ENCODE results near the gene DMXL1. TPM values are rescaled to one million over a fixed set of nuclear protein-coding genes. Genes with fewer than 3 reads are reported as not detected.
"Not testable (repeated sequence)": the region's sequence is repeated elsewhere in the genome, so short reads cannot be mapped to it uniquely, and the experiment has no call there.

The DMXL1 gene
- polyA plus RNA-seq, 10 donors, result 17.7 to 28.2 (median 23.7) TPM

DNA sequence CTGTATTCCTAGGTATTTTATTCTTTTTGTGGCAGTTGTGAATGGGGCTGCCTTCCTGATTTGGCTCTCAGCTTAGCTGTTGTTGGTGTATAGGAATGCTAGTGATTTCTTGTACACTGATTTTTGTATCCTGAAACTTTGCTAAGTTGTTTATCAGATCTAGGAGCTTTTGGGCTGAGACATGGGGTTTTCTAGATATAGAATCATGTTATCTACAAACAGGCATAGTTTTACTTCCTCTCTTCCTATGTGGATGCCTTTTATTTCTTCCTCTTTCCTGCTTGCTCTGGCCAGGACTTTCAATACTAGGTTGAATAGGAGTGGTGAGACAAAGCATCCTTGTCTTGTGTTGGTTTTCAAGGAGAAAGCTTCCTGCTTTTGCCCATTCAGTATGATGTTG is 129.9 kb downstream of the DMXL1 start:
- DNase-seq, result no peak

DNA sequence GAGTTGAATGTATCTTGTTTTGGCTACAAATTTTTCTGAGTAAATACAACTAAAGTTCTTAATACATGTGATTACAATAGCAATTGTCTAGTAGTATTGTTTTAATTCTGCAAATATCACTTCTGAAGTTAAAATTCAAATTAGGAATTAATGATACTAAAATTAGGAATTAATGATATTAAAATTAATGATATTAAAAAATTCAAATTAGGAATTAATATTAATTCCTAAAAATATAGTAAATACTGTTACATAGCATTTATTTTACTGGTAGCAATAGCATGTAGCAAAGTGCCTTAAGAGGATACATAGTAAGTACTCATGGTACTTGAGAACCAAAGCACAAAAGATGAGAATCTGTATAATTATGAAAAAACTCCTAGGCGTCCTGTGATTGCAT is 136.2 kb downstream of the DMXL1 start:
- DNase-seq, result no peak

DNA sequence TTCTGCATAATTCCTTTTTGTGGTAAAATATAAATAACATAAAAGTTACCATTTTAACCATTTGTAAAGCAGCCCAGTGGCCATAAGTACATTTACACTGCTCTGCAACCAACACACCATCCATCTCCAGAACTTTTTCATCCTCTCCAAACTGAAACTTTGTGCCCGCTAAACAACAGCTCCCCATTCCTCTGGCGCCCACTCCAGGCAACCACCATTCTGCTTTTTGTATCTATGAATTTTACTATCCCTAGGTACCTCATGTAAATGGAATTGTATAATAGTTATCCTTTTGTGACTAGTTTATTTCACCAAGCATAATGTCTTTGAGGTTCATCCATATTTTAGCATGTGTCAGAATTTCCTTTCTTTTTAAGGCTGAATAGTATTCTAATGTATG is 141.1 kb downstream of the DMXL1 start:
- DNase-seq, result no peak

DNA sequence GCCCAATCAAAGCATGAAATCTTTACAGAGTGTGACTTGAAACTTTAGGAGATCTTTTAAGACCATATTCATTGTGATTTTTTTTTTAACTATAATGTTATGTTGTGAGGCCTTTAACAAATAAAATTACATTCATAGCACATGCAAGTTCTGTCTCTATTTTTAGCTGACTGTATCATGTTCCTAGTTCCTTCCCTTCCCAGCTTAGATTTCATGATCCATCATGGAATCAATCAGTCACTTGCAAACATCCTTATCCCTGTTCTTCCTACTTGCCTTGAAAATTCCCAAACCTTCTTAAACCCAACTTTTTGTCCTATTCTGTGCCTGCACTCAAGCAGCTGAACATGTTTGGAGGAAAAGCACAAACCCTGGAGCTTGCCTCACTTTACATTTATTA is 141.8 kb downstream of the DMXL1 start:
- peak; percentile 2 to 9 (median 2) for DNase-seq

DNA sequence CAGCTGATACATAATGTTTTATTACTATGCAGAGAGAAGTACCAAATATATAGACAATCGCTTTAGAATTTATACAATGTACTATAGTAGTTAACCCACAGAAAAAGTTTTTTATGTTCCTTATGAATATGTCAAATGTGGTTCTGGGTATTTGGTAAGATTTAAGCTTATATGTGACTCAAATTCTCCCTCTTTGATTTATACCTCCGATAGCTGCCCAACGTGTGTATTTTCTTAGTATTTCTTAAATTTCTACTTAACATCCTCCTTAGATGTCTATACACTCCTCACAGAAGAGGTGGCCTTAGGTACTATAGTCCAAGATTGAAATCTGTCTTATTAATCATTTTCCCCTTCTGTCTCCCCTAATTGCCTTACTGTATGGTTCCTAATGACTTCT is 146.3 kb downstream of the DMXL1 start:
- no peak for DNase-seq

DNA sequence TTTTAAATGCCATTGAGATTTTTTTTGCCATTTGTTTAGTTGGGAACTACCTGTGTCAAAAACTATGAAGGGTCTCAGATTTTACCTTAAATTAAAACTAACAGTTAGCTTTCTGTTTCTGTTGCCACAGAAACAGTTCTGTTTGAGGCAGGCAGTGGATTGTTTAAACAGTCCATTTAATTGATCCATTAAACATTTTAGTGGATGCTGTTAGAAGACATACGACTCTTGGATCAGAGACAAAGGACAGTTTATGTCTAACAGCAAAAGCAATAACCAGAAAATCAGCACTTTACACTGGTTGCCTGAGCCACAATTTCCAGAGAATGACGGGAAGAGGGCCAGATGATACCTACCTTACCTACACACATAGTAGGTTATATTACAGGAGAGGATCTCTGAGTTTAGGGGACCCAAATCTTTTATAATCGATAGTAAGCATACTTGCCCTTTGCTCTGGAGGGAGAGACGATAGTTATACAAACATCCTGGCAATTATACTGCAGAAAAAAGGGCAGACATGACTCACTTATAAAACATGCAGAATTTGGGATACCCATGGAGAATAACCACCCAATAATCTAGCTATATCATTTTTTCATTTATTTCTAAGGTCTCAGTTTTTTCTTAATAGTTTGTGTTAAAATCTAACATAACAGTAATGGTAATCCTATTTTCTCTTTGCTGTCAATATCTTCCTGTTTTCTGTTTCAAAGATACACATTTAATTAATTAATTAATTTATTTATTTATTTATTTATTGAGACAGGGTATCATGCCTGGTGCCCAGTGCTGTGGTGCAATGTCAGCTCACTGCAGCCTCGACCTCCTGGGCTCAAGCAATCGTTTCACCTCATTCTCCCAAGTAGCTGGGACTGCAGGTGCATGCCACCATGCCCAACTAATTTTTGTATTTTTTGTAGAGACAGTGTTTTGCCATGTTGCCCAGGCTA is 148.2 kb downstream of the DMXL1 start:
- no peak for DNase-seq

DNA sequence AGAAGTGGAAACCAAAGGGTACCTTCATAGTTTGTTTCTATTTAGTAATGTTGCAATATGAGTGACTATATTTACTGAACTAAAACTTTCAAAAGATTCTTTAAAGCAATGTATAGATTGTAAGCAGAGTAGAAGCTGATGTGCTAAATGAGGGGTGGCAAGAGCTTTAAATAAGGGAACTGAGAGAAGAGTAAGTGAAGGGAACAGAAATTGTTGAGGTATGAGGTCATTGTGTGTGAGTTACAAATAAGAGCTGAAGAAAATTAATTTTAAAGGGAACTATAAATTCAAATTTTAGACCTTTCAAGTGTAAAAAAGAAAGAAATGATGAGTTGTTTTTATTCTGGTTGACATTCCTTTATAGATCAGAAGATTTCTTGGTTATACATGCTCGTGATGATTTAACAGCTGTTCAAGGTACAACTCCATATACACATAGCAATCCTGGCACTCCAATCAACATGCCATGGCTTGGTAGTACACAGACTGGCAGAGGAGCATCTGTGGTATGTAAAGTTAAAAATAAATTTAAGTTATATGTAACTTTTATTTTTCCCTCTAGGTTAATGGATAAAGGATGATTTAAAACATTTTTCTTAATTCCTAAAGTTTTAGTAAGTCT is 149.8 kb downstream of the DMXL1 start:
- peak in 1 of 3 donors; percentile 2 for DNase-seq

DNA sequence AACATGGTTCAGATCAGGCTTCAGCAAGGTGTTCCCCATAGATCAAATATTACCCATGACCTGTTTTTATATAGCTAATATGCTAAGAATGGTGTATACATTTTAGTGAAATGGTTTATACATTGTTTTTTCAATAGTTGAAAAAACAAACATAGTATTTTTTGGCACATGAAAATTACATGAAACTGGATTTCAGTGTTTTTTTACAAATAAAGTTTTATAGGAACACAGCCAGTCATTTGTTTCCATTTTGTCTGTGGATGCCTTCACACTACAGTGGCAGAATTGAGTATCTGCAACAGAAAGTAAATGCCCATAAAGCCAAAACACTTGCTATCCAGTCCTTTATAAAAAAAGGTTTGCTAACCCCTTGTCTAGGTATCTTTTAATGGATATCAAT is 150.4 kb downstream of the DMXL1 start:
- no peak for DNase-seq

DNA sequence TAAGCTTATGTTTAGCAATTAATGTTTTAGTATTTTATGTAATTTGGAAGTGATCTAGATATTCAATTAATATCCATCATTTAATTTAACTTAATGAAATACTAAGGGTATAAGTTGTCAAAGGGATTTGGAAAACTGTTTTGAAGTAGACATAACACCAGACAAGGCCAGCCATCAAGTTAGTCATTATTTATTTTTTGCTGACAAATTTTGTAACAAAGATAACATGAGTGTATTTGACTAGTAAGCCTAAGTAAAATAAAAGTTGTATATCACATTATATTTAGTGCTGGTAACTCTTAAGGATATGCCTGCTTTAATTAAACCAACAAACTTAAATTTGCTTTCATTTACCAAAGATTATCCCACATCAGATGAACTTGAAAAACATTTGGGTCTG is 159.1 kb downstream of the DMXL1 start:
- DNase-seq, result no peak

DNA sequence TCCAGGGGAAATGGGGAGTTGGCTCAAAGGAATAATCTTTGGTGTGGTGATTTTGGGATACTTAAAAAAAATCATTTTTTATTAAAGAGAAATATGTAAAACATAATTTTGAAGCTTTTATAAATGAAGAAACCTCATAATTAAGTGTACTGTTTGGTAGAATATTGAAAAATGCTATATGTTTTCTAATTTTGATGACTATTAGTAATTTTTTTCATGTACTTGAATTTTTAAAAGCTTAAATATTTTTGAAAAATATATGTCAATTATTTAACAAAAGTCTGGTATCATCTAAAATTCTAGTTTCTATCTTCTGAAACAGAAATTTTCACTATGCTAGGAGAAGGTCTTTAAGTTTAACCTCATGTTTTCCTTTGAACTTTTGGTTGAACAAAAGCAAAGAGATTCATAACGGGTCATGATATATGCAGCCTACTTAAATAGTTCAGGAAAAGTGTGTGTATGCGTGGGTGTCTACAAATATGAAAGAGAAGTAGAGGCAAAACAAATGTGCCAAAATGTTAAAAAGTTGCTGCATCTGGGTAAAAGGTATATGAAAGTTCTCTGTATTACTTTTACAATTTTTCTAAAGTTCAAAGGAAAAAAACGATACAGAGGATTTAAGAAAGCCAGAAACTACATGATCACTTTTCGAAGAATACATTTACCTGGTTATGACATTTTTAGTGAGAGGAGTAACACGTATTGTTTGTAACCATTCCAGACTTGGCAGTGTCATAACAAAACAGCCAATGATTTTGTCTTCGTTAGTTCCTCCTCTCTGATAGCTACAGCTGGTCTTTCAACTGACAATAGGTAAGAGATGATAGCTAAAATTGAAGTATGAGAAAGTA is 167.6 kb downstream of the DMXL1 start:
- DNase-seq, result no peak

DNA sequence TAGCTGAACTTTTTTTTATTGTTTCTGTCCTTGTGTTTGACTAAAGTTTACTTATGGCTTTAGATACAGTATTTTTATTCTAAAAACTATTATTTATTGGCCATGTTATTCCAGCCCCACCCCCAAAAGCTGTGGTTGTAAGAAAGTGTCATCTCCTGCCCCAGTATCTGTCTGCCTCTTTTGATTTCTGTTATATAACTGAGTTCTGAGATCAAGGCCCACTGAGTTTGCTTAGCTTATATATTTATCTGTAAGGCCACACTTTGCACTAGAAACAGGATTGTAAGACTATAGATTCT is 168.2 kb downstream of the DMXL1 start:
- DNase-seq, result no peak

DNA sequence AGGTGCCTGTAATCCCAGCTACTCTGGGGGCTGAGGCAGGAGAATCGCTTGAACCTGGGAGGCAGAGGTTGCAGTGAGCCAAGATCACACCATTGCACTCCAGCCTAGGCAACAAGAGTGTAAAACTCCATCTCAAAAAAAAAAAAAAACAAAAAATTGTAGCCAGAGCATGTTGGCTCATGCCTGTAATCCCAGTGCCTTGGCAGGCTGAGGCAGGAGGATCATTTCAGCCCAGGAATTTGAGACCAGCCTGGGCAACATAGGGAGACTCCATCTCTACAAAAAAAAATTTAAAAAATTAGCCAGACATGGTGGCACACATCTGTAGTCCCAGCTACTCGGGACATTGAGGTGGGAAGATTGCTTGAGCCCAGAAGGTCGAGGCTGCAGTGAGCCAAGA is 168.9 kb downstream of the DMXL1 start:
- not testable (repeated sequence) for DNase-seq

DNA sequence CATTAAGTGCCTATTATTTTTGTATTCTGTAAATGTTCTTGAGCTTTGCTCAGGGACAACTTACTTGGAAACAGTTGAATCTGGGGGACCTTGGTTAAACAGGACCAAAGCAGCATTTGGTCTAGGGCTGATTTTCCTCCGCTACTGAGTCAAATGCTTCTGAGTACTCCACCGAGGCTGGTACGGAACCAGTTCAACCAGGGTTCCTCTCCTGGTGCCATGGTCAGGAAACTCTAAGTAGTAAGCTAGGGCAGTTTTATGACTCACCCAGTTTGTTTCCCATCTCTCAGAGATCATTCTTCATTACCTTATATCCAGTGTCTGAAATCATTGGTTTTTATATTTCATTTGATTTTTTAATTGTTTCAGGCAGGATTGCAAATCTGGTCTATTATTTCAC is 173.0 kb downstream of the DMXL1 start:
- no peak for DNase-seq

DNA sequence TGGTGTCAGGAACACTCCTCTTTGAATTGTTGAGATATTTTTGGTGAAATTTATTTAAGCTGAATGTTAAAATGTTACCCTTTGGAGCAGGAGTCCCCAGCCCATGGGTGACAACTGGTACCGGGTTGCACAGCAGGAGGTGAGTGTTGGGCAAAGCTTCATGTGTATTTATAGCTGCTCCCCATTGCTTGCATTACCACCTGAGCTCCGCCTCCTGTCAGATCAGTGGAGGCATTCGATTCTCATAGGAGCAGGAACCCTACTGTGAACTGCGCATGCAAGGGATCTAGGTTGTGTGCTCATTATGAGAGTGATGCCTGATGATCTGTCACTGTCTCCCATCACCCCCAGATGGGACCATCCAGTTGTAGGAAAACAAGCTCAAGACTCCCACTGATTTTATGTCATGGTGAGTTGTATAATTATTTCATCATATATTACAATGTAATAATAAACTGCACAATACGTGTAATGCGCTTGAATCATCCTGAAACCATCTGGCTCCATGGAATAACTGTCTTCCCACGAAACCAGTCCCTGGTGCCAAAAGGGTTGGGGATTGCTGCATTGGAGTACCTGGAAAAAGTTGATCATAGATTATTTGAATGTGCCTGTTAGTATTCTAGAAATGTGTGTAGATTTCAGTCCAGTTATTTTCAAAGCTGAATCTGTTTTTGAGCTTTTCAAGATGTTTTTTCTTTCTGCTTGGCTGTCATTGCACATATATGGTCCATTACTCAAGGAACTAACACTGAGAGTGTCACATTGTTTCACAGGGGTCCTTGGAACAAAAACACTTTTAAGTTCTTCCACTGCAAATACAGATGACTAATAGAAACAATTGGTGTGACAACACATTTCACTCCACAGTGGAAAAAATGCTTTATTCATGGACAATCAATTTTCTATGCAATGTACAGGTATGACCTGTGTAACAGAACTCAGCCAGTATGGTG is 180.3 kb downstream of the DMXL1 start:
- peak in 1 of 3 donors; percentile 21 for DNase-seq

DNA sequence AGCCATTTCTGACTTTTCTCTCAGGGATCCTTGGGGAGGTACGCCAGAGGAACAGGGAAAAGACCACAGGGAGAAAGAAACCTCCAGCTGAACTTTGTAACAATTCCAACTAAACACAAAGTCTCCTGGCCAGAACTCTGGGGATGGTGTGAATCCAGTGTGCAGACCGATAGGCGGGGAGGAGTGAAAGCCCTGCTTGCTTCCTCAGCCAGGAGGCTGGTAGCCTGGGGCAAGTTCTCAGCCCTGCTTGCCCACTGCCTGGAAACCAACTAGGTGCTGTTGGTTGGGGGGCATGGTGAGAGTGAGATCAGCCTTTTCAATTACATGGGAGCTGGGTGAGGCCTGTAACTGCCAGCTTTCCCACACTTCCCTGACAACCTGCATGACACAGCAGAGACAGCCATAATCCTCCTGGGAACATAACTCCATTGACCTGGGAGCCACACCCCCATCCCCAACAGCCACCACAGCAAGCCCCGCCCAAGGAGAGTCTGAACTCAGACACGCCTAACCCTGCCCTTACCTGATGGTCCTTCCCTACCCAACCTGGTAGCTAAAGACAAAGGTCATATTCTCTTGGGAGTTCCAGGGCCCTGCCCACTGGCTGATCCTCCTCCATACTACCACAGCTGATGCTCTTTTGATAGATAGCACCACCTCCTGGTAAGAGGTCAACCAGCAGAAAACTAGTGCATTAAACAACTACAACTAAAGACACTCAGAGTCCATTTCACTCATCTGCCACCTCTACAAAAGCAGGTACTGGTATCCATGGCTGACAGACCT is 184.9 kb downstream of the DMXL1 start:
- no peak for DNase-seq

DNA sequence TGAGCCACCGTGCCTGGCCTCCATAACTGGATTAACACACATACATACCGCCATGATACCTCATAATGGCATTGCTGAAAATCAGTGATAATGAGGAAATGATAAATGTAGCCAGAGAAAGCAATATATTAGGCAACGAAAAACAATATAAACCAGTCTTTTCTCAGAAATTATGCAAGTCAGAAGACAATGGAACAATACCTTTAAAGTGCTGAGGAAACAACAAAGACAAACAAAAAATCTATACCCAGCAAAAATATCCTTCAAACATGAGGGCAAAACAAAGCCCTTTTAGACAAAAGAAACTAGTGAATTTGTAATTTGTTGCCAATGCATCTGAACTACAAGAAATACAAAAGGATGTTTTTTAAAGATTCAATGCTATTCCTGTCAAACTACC is 186.7 kb downstream of the DMXL1 start:
- no peak for DNase-seq

DNA sequence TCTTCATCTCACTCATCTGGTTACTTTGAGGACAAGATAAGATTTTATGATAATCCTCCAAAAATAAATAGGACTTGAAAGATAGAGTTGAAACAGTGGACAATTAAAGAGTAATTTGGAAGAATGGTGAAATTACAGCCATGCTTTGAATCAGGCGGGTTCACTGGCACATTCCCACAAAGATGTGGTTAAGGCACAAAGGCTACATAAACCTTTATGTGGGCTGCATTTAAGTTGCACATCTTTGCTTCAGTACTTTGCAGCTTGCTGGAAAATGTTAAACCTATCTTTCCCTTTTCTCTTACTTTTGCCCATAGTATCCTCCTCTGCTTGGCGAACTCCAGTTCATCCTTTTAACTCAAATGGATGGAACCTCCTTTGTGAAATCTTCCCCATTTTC is 192.8 kb downstream of the DMXL1 start:
- DNase-seq, result no peak

DNA sequence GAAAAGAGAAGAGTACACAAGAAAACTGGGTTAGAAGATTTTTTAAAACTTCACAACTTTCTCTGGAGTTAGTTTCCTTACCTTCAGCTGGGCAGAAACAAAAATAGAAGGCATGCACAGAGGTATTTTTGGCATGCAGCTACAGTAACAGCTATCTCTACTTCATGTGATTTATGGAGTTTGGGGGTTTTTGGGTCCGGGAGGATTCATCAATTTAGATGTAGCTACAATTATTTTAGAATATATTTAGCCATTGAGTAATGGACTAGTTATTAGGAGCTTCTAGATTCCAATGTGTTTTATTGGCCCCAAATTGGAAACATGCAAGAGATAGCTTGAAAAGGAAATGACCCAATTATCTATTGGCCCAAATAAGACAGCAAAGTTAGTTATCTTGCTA is 193.3 kb downstream of the DMXL1 start:
- DNase-seq, result no peak

DNA sequence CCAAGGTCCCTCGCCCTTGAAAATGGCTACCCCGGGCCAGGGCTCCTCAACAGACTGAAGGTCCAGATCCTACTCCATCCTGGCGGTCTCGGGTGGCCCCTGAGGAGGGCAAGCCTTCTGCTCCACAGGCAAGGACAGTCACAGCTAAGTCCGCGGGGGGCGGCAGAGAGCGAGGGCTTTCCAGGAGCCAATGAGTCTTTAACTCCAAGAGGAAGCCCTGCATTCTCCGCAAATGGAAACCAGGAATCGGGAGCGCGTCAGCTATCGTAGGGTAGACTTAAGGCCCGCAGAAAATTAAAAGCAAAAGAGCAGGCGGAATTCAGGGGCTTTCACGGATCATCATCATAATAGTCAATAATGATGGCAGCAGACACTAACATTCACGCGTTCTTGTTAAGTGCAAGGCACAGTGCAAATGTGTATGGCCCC is 197.1 kb downstream of the DMXL1 start:
- peak; percentile 93 to 96 (median 93) for DNase-seq

DNA sequence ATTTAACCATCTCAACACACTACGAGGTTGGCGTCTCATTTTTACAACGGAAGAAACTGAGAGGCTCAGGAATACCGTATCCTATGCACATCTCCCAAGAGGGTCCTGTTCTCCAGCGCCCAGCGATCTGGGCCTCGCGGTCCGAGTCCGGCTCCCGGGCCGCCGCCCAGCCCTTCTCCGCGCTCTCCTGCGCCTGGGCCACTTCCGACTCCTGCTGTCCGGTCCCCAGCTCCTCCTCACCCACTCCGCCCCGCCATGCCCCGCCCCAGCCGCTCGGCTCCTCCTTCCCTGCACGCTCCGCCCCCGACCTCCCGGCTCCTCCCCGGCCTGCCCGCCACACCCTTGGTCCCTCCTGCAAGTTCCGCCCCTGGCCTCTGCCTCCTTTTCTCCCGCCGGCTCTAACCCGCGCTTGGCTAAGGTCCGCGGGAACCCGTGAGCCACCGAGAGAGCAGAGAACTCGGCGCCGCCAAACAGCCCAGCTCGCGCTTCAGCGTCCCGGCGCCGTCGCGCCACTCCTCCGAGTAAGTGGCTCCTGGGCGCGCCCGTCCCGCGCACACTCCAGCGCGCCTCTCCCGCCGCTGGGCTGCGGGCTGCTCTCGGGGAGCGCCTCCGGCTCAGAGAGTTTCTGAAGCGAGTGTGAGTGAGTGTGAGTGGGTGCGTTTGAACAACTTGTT is 197.6 kb downstream of the DMXL1 start:
- peak; percentile 89 to 97 (median 92) for DNase-seq

All from muscle of back (tissue), 11 donors.